Peyer's patch (tissue), 4 donors: ENCODE results near the gene NKAIN2. TPM values are rescaled to one million over a fixed set of nuclear protein-coding genes. Genes with fewer than 3 reads are reported as not detected.

Source experiments
- DNase-seq, 3 donors: peaks; one replicate each; pipeline ENCODE4 v3.0.0-alpha.2; 2017 to 2019
- H3K27ac ChIP-seq, 4 donors: fragments of 200-600 bp; sonication (generic); one replicate each; pipeline ENCODE4 v1.5.1; 2016 to 2019
- H3K27me3 ChIP-seq, 2 donors: fragments of 200-600 bp; sonication (generic); one replicate each; pipeline ENCODE4 v1.5.1; 2019
- H3K36me3 ChIP-seq, 3 donors: fragments of 200-600 bp; sonication (generic); one replicate each; pipeline ENCODE4 v1.5.1; 2016 to 2019
- H3K4me1 ChIP-seq, 4 donors: fragments of 200-600 bp; sonication (generic); one replicate each; pipeline ENCODE4 v1.5.1; 2016 to 2019
- H3K4me3 ChIP-seq, 4 donors: fragments of 200-600 bp; sonication (generic); 1 replicate in 3 of 4; 2 replicates in 1 of 4; pipeline ENCODE4 v1.5.1; 2016 to 2019; ENCODE audit warnings: mild to moderate bottlenecking in 1 of 4
- H3K9me3 ChIP-seq, 4 donors: fragments of 200-600 bp; sonication (generic); one replicate each; pipeline ENCODE4 v1.5.1; 2016 to 2019; ENCODE audit warnings: mild to moderate bottlenecking in 1 of 4
- CTCF ChIP-seq, 6 experiments: fragments of 450-650 bp in 4 of 6; fragments of 200-600 bp in 2 of 6; sonication (generic) in 1 of 6; IDR thresholded peaks; one replicate each; pipeline ENCODE4 v1.5.1; 2017 to 2019; ENCODE audit warnings: antibody characterized with exemption in 6 of 6, mild to moderate bottlenecking in 3 of 6, moderate library complexity in 1 of 6
- POLR2A ChIP-seq, 2 donors: fragments of 450-650 bp; IDR thresholded peaks; one replicate each; pipeline ENCODE4 v1.5.1; 2017; ENCODE audit warnings: antibody characterized with exemption in 2 of 2, mild to moderate bottlenecking in 2 of 2, moderate library complexity in 2 of 2
- total RNA-seq, 4 donors: library from RNA; depleted of rRNA; stranded (reverse); fragments of >200 nt; gene quantifications; one replicate each; pipeline ENCODE4 v1.1.0, GENCODE V29; 2016

NKAIN2 gene
- total RNA-seq, 4 donors from 2014 or later, result not detected

- Histone ChIP-seq H3K36me3 (no peaks in the 10 kb centered on the region), H3K4me1 (no peaks in the 10 kb centered on the region), H3K4me3 (no peak overlapping the region), H3K9me3 (no peaks in the 10 kb centered on the region), H3K27ac (no peak overlapping the region), H3K27me3 (no peaks in the 10 kb centered on the region)
- no peak for DNase-seq
- TF ChIP-seq POLR2A (IDR thresholded peaks at IDR 0.05) (no peak), CTCF (IDR thresholded peaks at IDR 0.05) (no peak)
These were observed 553.1 kb downstream of the NKAIN2 start for GRCh38 chr6:124356811-124357210.

- Histone ChIP-seq H3K4me3 (no peak overlapping the region), H3K27ac (no peak overlapping the region), H3K9me3 (no peaks in the 10 kb centered on the region), H3K36me3 (no peaks in the 10 kb centered on the region), H3K27me3 (no peaks in the 10 kb centered on the region), H3K4me1 (no peaks in the 10 kb centered on the region)
- no peak for DNase-seq
- no peak for TF ChIP-seq POLR2A (IDR thresholded peaks at IDR 0.05)
These were observed 564.5 kb downstream of the NKAIN2 start for GRCh38 chr6:124368131-124368530.

- DNase-seq, result no peak
- Histone ChIP-seq H3K27me3 (no peaks in the 10 kb centered on the region), H3K36me3 (no peaks in the 10 kb centered on the region)
These were observed 568.4 kb downstream of the NKAIN2 start for GRCh38 chr6:124371974-124372475.

GRCh38 chr6:124373386-124373785 is 569.7 kb downstream of the NKAIN2 start:
- Histone ChIP-seq H3K27ac (no peak overlapping the region), H3K4me1 (no peaks in the 10 kb centered on the region), H3K27me3 (no peaks in the 10 kb centered on the region), H3K4me3 (no peak overlapping the region), H3K36me3 (no peaks in the 10 kb centered on the region), H3K9me3 (no peaks in the 10 kb centered on the region)
- TF ChIP-seq CTCF (IDR thresholded peaks at IDR 0.05) (no peak), POLR2A (IDR thresholded peaks at IDR 0.05) (no peak)
- DNase-seq, result no peak

More at GRCh38 chr6:124371974-124372475, 568.4 kb downstream of the NKAIN2 start:
- Histone ChIP-seq H3K4me3 (no peak overlapping the region), H3K9me3 (no peaks in the 10 kb centered on the region), H3K27ac (no peak overlapping the region), H3K4me1 (no peaks in the 10 kb centered on the region)
- TF ChIP-seq CTCF (IDR thresholded peaks at IDR 0.05) (no peak), POLR2A (IDR thresholded peaks at IDR 0.05) (no peak)

- Histone ChIP-seq H3K27me3 (no peaks in the 10 kb centered on the region), H3K9me3 (no peaks in the 10 kb centered on the region), H3K4me3 (no peak overlapping the region), H3K4me1 (no peaks in the 10 kb centered on the region), H3K27ac (no peak overlapping the region), H3K36me3 (no peaks in the 10 kb centered on the region)
- DNase-seq, result no peak
- TF ChIP-seq CTCF (IDR thresholded peaks at IDR 0.05), result no peak
- no peak for TF ChIP-seq POLR2A (IDR thresholded peaks at IDR 0.05)
These were observed 585.5 kb downstream of the NKAIN2 start for GRCh38 chr6:124389127-124389526.

GRCh38 chr6:124393536-124393935 is 589.9 kb downstream of the NKAIN2 start:
- no peak for TF ChIP-seq POLR2A (IDR thresholded peaks at IDR 0.05)
- no peak for TF ChIP-seq CTCF (IDR thresholded peaks at IDR 0.05)
- Histone ChIP-seq H3K27ac (no peak overlapping the region), H3K9me3 (no peaks in the 10 kb centered on the region)

More at GRCh38 chr6:124393536-124393935, 589.9 kb downstream of the NKAIN2 start:
- no peaks in the 10 kb centered on the region for H3K4me1 ChIP-seq
- H3K27me3 ChIP-seq, result no peaks in the 10 kb centered on the region
- H3K4me3 ChIP-seq, result no peak overlapping the region
- DNase-seq, result no peak
- no peaks in the 10 kb centered on the region for H3K36me3 ChIP-seq
